RWPE2 (cell line): ENCODE results near the gene CEP20.

Source experiments
- ATAC-seq: fragments of 200-7000 bp; cut with Tn5 transposase; 3 replicates; pipeline ENCODE4 v1.9.1; 2021; ENCODE audit warnings: low read depth
- DNase-seq: peaks from one replicate; pipeline ENCODE4 v3.0.0-alpha.2; 2020; ENCODE audit warnings: low spot score
- H3K27ac ChIP-seq: fragments of 450-650 bp; 2 replicates; pipeline ENCODE4 v1.5.1; 2017; ENCODE audit warnings: mild to moderate bottlenecking; ENCODE audit not compliant: poor library complexity, severe bottlenecking
- H3K27me3 ChIP-seq: fragments of 250-450 bp; sonication (Bioruptor Pico); 2 replicates; pipeline ENCODE4 v1.5.1; 2021; ENCODE audit warnings: mild to moderate bottlenecking, moderate library complexity; ENCODE audit not compliant: insufficient read depth, poor library complexity, severe bottlenecking
- H3K36me3 ChIP-seq: fragments of 250-450 bp; sonication (Bioruptor Pico); 2 replicates; pipeline ENCODE4 v1.5.1; 2020; ENCODE audit warnings: low read depth, mild to moderate bottlenecking, moderate library complexity
- H3K4me1 ChIP-seq: fragments of 250-450 bp; sonication (Bioruptor Pico); 2 replicates; pipeline ENCODE4 v1.5.1; 2021; ENCODE audit warnings: mild to moderate bottlenecking, moderate library complexity; ENCODE audit not compliant: insufficient read depth, poor library complexity, severe bottlenecking
- H3K4me3 ChIP-seq: fragments of 250-450 bp; sonication (Bioruptor Pico); 2 replicates; pipeline ENCODE4 v1.5.1; 2021; ENCODE audit warnings: mild to moderate bottlenecking, moderate library complexity; ENCODE audit not compliant: severe bottlenecking
- H3K9me3 ChIP-seq: fragments of 250-450 bp; sonication (Bioruptor Pico); 2 replicates; pipeline ENCODE4 v1.5.1; 2021; ENCODE audit warnings: mild to moderate bottlenecking, moderate library complexity; ENCODE audit not compliant: severe bottlenecking
- CTCF ChIP-seq: fragments of 450-650 bp; IDR thresholded peaks from one replicate; pipeline ENCODE4 v1.5.1; 2017; ENCODE audit warnings: mild to moderate bottlenecking, moderate library complexity; ENCODE audit not compliant: poor library complexity, severe bottlenecking

The CEP20 gene

GRCh38 chr16:15858921-15859668 lies 29.3 kb downstream of the CEP20 start:
- ATAC-seq (no peak), DNase-seq (no peak)
- peaks cover 34% of the 10 kb centered on the region for H3K27me3 ChIP-seq
- no peak overlapping the region for H3K27ac ChIP-seq
- H3K4me1 ChIP-seq: no peaks in the 10 kb centered on the region
- H3K36me3 ChIP-seq: no peaks in the 10 kb centered on the region
- H3K4me3 ChIP-seq: no peak overlapping the region
- no peak for TF ChIP-seq CTCF
- no peaks in the 10 kb centered on the region for H3K9me3 ChIP-seq

GRCh38 chr16:15857724-15858560 lies 30.5 kb downstream of the CEP20 start:
- no peak for TF ChIP-seq CTCF
- ATAC-seq: peak; percentile 21; the same call in 2 of the 3 replicates

GRCh38 chr16:15856901-15857698 lies 31.3 kb downstream of the CEP20 start, which contains the start of gene MYH11:
MYH11 (minus strand) TSS chr16:15857028; CDS start chr16:15838252, 18,776 bp downstream.
- peaks cover 34% of the 10 kb centered on the region for H3K27me3 ChIP-seq
- no peak within 1 kb of the TSS for H3K4me3 ChIP-seq
- H3K9me3 ChIP-seq: no peaks in the 10 kb centered on the region
- ATAC-seq: peak; percentile 40; the same call in 1 of the 3 replicates
- TF ChIP-seq CTCF: no peak
- H3K4me1 ChIP-seq: no peaks in the 10 kb centered on the region
- H3K27ac ChIP-seq: no peak within 1 kb of the TSS
- H3K36me3 ChIP-seq: no peaks in the 10 kb centered on the region
- no peak for DNase-seq

More at GRCh38 chr16:15857724-15858560, 30.5 kb downstream of the CEP20 start:
- H3K27ac ChIP-seq: no peak overlapping the region
- H3K27me3 ChIP-seq: peaks cover 34% of the 10 kb centered on the region
- no peak overlapping the region for H3K4me3 ChIP-seq
- DNase-seq: no peak
- no peaks in the 10 kb centered on the region for H3K9me3 ChIP-seq
- no peaks in the 10 kb centered on the region for H3K4me1 ChIP-seq
- H3K36me3 ChIP-seq: no peaks in the 10 kb centered on the region

- H3K4me3 ChIP-seq: no peak overlapping the region
- DNase-seq: no peak
- no peak overlapping the region for H3K27ac ChIP-seq
- no peak for ATAC-seq
- no peak for TF ChIP-seq CTCF
- no peaks in the 10 kb centered on the region for H3K4me1 ChIP-seq
- H3K36me3 ChIP-seq: no peaks in the 10 kb centered on the region
- no peaks in the 10 kb centered on the region for H3K9me3 ChIP-seq
- peaks cover 34% of the 10 kb centered on the region for H3K27me3 ChIP-seq
Observed at GRCh38 chr16:15856182-15856581, 32.2 kb downstream of the CEP20 start.
